Stimulated activated CD4-positive, alpha-beta T cell treated with anti-CD3 and anti-CD28 coated beads, Interleukin-12 subunit alpha, Interleukin-12 subunit beta, amount 100 ng/mL, for 4 hours (primary cell): Measurements from ENCODE around the gene TNS4.

Experiments used
- DNase-seq: peaks from one replicate; pipeline ENCODE4 v3.0.0-alpha.2; 2020

Gene TNS4

DNA sequence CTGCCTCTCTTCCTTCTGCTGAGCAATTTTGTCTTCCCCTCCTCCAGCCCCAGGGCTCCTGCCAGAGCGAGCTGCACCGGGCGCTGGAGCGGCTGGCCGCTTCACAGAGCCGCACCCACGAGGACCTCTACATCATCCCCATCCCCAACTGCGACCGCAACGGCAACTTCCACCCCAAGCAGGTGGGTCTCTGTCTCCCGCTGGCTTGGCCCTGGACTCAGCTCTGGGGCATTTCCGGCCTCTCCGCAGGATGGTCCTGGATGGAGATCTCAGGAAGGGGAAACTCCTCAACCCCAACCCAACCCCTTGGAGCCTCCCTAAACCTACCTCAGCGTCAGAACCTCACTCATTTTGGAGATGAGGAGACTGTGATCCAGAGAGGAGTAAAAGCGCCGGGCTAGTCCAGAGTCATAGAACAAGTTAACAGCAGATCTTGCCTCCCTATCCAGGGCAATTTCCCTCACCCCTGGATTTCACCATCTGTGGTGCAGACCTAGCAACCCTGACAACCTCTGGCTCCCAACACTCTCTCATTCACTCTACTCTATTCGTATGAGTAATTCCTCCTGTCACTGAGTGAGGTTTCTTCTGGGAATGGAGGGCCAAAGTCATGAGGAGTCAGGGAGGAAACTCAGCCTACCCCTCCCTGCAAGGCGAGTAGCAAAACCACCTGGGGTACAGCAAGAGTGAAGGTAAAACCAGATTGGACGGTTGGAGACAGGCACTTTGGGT lies 47.4 kb downstream of the TNS4 start:
- no peak for DNase-seq

GRCh38 chr17:40452921-40453378 lies 48.5 kb downstream of the TNS4 start:
- DNase-seq: no peak

GRCh38 chr17:40452216-40452787 lies 49.1 kb downstream of the TNS4 start:
- no peak for DNase-seq

DNA sequence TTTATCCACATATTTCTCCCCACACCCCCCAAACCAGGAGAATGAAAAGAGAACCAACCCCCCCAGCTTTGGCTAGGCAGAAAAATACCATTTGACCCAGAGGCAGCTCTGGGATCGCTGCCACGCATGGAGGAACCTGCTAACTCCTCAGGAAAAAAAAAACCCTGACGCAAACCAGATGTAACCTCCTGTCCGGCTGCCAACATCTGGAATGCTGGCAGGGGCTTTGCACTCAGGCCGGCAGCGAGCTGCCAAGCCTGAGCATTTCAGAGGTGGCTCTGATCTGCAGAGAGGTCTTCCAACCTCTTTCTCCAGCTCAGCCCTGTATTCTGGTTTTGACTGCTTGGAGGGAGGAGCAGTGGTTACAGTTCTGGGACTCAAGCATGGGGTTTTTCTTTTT lies 50.0 kb downstream of the TNS4 start:
- no peak for DNase-seq

DNA sequence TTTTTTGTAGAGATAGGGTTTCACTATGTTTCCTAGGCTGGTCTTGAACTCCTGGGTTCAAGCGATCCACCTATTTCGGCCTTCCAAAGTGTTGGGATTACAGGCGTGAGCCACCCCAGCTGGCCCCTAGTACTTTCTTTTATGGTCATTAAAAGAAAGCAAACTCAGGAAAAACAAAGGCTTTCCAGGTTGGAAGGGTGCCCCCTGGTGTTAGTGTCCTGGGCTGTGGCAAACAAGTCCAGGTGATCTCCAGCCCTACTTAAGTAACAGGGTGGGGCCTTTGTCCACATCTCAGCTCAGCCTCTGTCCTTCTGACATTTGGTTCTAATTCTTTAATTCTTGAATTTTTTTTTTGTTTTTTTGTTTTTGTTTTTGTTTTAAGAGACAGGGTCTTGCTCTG lies 51.2 kb downstream of the TNS4 start:
- peak; percentile 32 for DNase-seq

GRCh38 chr17:40448639-40449261 lies 52.7 kb downstream of the TNS4 start:
- no peak for DNase-seq

GRCh38 chr17:40448213-40448638 lies 53.2 kb downstream of the TNS4 start:
- no peak for DNase-seq

GRCh38 chr17:40447806-40448205 lies 53.6 kb downstream of the TNS4 start:
- no peak for DNase-seq

- DNase-seq: no peak
These were observed 54.2 kb downstream of the TNS4 start for GRCh38 chr17:40447148-40447644.

DNA sequence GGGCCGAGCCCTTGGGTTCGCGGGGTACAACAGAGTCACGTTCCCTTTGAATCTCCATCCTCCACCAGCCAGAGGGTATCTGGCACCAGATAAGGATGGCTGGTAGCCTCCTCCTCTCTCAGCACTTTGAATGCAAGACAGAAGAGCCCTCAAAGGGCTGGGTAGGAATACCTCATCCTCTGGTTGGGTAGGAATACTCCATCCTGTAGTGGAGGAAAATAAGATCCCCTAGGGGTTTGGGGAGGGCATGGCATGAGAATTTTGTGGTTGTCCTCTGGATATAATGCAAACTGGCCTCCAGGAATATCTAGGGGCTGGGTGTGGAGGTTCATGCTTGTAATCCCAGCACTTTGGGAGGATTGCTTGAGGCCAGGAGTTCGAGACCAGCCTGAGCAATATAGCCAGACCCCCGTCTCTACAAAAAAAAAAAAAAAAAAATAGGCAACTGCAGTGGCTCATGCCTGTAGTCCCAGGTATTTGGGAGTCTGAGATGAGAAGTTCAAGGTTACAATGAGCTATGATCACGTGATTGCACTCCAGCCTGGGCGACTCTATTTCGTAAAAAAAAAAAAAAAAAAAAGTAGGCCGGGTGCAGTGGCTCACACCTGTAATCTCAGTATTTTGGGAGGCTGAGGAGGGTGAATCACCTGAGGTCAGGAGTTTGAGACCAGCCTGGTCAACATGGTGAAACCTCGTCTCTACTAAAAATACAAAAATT lies 55.5 kb downstream of the TNS4 start:
- no peak for DNase-seq

DNA sequence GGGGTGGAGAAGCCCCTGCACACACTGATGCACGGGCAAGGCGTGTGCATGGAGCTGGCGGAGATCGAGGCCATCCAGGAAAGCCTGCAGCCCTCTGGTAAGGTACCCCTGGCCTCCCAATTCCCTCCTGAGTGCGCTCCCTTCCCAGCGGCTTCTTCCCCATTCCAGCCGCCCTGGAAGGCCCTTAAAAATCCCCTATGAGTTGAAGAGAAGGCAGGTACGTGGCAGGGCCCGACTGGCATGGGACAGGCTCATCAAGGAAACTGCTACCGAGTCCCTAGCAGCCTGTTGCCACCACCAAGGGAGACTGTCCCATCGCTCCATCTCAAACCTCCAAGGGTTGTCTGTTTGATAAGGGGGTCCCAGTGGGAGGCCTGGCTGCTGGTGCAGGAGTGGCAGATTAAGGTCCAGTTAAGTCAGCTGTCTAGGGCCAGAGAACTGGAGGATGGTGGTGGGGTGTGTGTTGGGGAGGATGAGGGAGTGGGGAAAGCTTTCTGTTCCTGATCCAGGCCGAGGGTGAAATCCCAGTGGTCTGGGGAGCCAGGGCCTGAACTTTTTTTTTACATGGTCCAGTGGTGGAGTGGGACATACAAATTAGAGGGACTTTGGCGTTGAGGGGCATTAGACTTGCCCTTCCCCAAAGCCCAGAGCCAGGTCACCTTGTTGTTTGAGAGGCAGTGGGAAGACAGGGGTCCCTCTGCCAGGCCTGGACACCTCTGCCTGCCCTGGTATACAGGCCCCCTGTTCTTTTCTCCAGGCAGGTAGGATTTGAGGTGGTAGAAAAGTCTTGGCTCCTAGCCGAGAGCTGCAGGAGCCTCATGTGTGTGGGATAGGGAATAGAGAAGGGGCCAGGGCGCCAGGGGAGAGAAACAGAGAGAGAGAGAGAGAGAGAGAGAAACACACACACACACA lies 57.2 kb downstream of the TNS4 start:
- no peak for DNase-seq

DNA sequence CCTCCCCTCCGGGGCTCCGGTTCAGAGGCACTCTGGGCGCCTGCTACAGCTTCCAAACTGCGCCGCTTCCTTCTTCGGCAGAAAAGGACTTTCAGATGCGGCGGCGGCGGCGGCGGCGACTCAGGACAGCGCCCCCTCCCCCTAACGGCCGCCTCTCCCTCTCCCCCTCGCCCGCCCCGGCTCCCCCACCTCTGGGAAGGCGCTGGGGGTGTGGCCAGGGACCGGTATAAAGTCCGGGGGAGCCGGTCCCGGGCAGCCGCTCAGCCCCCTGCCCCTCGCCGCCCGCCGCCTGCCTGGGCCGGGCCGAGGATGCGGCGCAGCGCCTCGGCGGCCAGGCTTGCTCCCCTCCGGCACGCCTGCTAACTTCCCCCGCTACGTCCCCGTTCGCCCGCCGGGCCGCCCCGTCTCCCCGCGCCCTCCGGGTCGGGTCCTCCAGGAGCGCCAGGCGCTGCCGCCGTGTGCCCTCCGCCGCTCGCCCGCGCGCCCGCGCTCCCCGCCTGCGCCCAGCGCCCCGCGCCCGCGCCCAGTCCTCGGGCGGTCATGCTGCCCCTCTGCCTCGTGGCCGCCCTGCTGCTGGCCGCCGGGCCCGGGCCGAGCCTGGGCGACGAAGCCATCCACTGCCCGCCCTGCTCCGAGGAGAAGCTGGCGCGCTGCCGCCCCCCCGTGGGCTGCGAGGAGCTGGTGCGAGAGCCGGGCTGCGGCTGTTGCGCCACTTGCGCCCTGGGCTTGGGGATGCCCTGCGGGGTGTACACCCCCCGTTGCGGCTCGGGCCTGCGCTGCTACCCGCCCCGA lies 58.0 kb downstream of the TNS4 start, which contains the start of gene IGFBP4:
IGFBP4 (plus strand) TSS at position 255 of the 792 bp plus-strand sequence; CDS start at position 541, 286 bp downstream.
- peak; percentile 68 for DNase-seq

- no peak for DNase-seq
These were observed 58.8 kb downstream of the TNS4 start for GRCh38 chr17:40442392-40443195.

- no peak for DNase-seq
These were observed 61.3 kb downstream of the TNS4 start for GRCh38 chr17:40440166-40440565.

DNA sequence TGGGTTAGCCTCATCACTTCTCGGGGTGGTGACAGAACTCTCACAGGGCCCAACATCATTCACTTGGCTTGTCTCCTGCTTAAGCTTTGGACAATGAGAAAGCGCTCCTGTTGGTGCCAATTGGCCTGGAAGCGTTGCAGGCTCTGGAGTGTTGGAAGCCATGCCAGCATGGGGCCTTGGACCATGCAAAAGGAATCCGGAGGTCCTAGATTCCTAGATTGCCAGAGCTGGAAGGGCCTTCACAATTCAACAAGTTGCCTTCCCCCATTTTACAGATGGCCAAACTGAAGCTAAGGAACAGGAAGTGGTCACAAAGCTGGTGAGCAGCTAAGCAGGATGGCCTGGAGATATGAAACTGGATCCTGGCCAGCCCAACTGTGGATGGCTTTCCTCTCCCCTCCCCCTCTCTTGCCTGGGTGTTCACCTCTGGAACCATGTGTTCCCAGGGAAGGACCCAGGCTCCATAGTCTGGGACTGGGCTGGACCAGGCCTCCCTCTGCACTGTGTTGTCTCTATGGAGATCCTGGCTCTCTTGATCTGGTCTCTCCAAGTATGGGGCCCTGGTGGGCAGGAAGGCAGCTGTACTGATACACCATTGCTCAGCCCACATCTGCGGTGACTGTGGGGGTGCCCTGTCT lies 64.2 kb downstream of the TNS4 start:
- no peak for DNase-seq

- no peak for DNase-seq
These were observed 64.8 kb downstream of the TNS4 start for GRCh38 chr17:40436636-40437035.

- no peak for DNase-seq
These were observed 67.6 kb downstream of the TNS4 start for GRCh38 chr17:40433551-40434415.

DNA sequence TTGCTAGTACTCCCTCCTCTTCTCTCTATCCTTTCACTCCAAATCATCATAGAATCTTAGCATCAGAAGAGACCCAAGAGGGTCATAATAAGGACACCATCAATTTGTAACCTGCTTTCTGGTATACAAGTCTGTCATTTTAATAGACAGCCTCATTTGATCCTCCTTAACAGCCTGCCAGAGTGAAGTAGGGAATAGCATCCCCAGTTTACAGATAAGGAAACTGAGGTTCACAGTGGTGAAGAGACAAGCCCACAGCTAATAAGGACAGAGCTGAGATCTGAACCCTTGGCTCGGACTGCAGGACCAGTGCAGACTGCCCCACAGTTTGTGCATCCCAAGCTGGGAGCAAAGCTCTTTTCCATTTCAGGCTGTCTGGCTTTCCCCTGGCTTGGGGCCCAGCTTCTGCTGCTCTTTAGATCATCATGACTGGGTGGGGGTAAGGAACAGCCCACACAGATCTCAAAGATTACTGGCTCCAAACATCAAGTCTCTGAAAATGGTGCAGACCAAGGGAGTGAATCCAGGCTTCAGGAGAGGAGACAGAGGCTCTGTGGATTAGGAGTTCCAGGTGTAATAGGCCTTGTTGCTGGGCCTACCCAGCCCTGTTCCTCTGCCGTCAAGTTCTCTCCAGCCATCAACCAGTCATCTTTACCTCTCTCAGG lies 68.4 kb downstream of the TNS4 start:
- no peak for DNase-seq
